ENCODE measurements around the gene COL11A2. TPM values are rescaled to one million over a fixed set of nuclear protein-coding genes. Genes with fewer than 3 reads are reported as not detected.

The COL11A2 gene
- total RNA-seq, 1 experiment from 2014 or later, result 2.3 TPM

DNA sequence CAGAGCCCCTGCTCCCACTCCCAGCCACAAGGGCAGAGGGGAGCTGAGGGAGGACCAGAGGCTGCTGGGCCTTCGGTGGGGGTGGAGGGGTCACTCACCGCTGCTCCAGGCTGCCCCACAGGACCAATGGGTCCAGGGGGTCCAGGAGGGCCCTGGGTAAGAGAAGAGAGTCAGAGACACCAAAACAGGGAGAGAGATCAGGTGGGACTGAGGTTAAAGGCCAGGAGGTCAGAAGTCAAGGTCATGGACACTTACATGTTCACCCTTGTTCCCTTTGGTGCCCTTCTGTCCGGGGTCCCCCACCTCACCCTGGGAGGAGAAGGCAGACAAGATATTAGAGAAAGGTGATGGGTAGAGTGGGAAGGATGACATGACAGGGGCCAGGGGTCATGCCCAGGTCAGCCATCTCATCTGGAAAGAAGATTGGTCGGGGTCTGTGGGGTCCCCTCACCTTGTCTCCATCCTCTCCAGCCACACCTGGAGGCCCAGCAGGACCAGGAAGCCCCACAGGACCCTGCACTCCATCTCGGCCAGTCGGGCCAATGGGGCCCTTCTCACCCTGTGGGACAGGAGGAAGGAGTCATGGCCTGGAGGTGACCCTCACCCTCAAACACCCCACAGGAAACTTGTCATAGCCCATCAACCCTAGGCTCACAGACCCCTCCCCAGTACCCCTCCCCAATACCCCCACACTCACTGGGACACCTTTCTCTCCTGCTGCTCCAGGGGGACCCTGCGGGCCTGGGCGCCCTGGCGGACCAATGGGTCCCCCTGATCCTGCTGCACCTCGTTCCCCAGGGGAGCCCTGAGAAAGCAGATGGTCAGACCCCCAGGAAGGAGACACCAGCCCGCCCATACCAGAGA is 21.0 kb downstream of the COL11A2 start:
- Histone ChIP-seq H3K18ac (ENCODE audit: insufficient read length, low read depth, low read length) (no peak overlapping the region), H2BK120ac (ENCODE audit: low read depth, low read length, poor library complexity, severe bottlenecking) (no peak overlapping the region), H3K4me1 (ENCODE audit: insufficient read depth, low read length) (no peaks in the 10 kb centered on the region), H3K27me3 (ENCODE audit: insufficient read depth, low read length) (no peaks in the 10 kb centered on the region), H2BK5ac (ENCODE audit: insufficient read length, low read length) (no peak overlapping the region), H3K9ac (ENCODE audit: extremely low read depth, insufficient read length, low read length) (no peak overlapping the region), H3K27ac (ENCODE audit: insufficient read length, low read depth, low read length) (no peak overlapping the region), H3T11ph (ENCODE audit: low read length) (no peak overlapping the region), H3K9me3 (ENCODE audit: control insufficient read depth, low read depth, low read length) (no peaks in the 10 kb centered on the region), H3K23ac (ENCODE audit: insufficient read length, low read depth, low read length) (no peak overlapping the region), H2BK12ac (ENCODE audit: insufficient read length, low read depth, low read length) (no peak overlapping the region), H3K14ac (ENCODE audit: insufficient read depth, low read length) (no peak overlapping the region), H2BK15ac (ENCODE audit: low read depth, low read length) (no peak overlapping the region), H3K23me2 (ENCODE audit: insufficient read length, low read depth, low read length, poor library complexity, severe bottlenecking) (no peaks in the 10 kb centered on the region), H3K56ac (ENCODE audit: insufficient read length, low read depth, low read length) (no peak overlapping the region), H4K91ac (ENCODE audit: insufficient read length, low read depth, low read length) (no peak overlapping the region), H3K79me2 (ENCODE audit: insufficient read depth, low read length) (no peaks in the 10 kb centered on the region), H2AFZ (ENCODE audit: low read length) (no peak overlapping the region), H3K79me1 (ENCODE audit: insufficient read depth, low read depth, low read length, poor library complexity, severe bottlenecking) (no peaks in the 10 kb centered on the region), H2AK5ac (ENCODE audit: insufficient read length, low read length) (no peak overlapping the region), H4K5ac (ENCODE audit: insufficient read length, low read depth, low read length) (no peak overlapping the region), H2BK20ac (ENCODE audit: low read depth, low read length, poor library complexity, severe bottlenecking) (no peak overlapping the region), H3K4ac (ENCODE audit: low read depth, low read length) (no peak overlapping the region), H4K20me1 (ENCODE audit: control insufficient read depth, insufficient read depth, insufficient read length) (peaks cover 3% of the 10 kb centered on the region), H4K8ac (replicated peaks; ENCODE audit: insufficient read length, low read depth, low read length) (no peak overlapping the region), H3K4me2 (ENCODE audit: insufficient read depth, insufficient read length, low read length) (no peak overlapping the region)
- no peak for DNase-seq
- TF ChIP-seq, protein P1, sequence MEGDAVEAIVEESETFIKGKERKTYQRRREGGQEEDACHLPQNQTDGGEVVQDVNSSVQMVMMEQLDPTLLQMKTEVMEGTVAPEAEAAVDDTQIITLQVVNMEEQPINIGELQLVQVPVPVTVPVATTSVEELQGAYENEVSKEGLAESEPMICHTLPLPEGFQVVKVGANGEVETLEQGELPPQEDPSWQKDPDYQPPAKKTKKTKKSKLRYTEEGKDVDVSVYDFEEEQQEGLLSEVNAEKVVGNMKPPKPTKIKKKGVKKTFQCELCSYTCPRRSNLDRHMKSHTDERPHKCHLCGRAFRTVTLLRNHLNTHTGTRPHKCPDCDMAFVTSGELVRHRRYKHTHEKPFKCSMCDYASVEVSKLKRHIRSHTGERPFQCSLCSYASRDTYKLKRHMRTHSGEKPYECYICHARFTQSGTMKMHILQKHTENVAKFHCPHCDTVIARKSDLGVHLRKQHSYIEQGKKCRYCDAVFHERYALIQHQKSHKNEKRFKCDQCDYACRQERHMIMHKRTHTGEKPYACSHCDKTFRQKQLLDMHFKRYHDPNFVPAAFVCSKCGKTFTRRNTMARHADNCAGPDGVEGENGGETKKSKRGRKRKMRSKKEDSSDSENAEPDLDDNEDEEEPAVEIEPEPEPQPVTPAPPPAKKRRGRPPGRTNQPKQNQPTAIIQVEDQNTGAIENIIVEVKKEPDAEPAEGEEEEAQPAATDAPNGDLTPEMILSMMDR (conservative IDR thresholded peaks at IDR 0.05), result no peak
- Mint-ChIP-seq H3K27me3 (ENCODE audit: low read depth) (peaks cover 25% of the 10 kb centered on the region), H3K4me3 (no peak overlapping the region), H3K9me3 (no peaks in the 10 kb centered on the region), H3K36me3 (ENCODE audit: insufficient read depth in 1 of 3, low read depth in 3 of 3) (no peaks in the 10 kb centered on the region), H3K27ac (no peak overlapping the region), H3K4me1 (peaks cover 4 to 8% of the 10 kb centered on the region in 2 experiments)
- WGBS (ENCODE audit: extremely low coverage, insufficient read length, low lambda C conversion rate), result no CpG with 5 or more reads among the region's 11 CpGs
